HepG2 (cell line): Measurements from ENCODE around the gene VTI1B. TPM values are rescaled to one million over a fixed set of nuclear protein-coding genes. Genes with fewer than 3 reads are reported as not detected.

ENCODE experiments used
- BRF2 ChIP-seq: sonication (generic); formaldehyde crosslinking; IDR thresholded peaks from 2 replicates; pipeline ENCODE4 v1.8.1; 2022; ENCODE audit warnings: mild to moderate bottlenecking, missing genetic modification reagents
- EED ChIP-seq: sonication (generic); formaldehyde crosslinking; IDR thresholded peaks from 2 replicates; pipeline ENCODE4 v1.5.0; 2020; ENCODE audit warnings: mild to moderate bottlenecking, missing genetic modification reagents
- JUND ChIP-seq: sonication (generic); formaldehyde crosslinking; IDR thresholded peaks from 2 replicates; pipeline ENCODE4 v1.8.0; 2022; ENCODE audit warnings: mild to moderate bottlenecking, missing genetic modification reagents
- MAZ ChIP-seq, 2 experiments: sonication (generic) in 1 of 2; formaldehyde crosslinking in 1 of 2; IDR thresholded peaks; 2 replicates each; pipeline versions ENCODE4 v1.5.0 to v1.6.1; 2012 to 2020; ENCODE audit warnings: low read depth in 2 of 2, mild to moderate bottlenecking in 2 of 2, borderline replicate concordance in 1 of 2, improper control_type of control experiment in 1 of 2, low read length in 1 of 2, missing genetic modification reagents in 1 of 2, moderate library complexity in 1 of 2
- NFE2 ChIP-seq: sonication (generic); formaldehyde crosslinking; IDR thresholded peaks from 2 replicates; pipeline ENCODE4 v1.4.0; 2020; ENCODE audit warnings: missing genetic modification reagents
- PHB2 ChIP-seq: fragments of 450-650 bp; IDR thresholded peaks from 2 replicates; pipeline ENCODE4 v1.6.1; 2018; ENCODE audit not compliant: partially characterized antibody
- RARA ChIP-seq: IDR thresholded peaks from 2 replicates; pipeline ENCODE4 v1.6.1; 2016; ENCODE audit warnings: missing genetic modification reagents, missing compliant biosample characterization
- SMARCE1 ChIP-seq: fragments of 450-650 bp; IDR thresholded peaks from 2 replicates; pipeline ENCODE4 v1.6.1; 2017; ENCODE audit warnings: borderline replicate concordance
- TARDBP ChIP-seq: sonication (generic); formaldehyde crosslinking; IDR thresholded peaks from 2 replicates; pipeline ENCODE4 v1.8.0; 2022; ENCODE audit warnings: mild to moderate bottlenecking, missing genetic modification reagents
- TRIM22 ChIP-seq: fragments of 450-650 bp; IDR thresholded peaks from 2 replicates; pipeline ENCODE4 v1.6.1; 2017
- ZKSCAN5 ChIP-seq: sonication (generic); formaldehyde crosslinking; IDR thresholded peaks from 2 replicates; pipeline ENCODE4 v1.5.1; 2020; ENCODE audit warnings: mild to moderate bottlenecking, missing genetic modification reagents
- ZNF18 ChIP-seq: sonication (generic); formaldehyde crosslinking; IDR thresholded peaks from 2 replicates; pipeline ENCODE4 v1.8.0; 2022; ENCODE audit warnings: mild to moderate bottlenecking, missing genetic modification reagents; ENCODE audit not compliant: insufficient replicate concordance
- ZNF20 ChIP-seq: sonication (generic); formaldehyde crosslinking; IDR thresholded peaks from 2 replicates; pipeline ENCODE4 v1.4.0; 2020; ENCODE audit warnings: mild to moderate bottlenecking, moderate library complexity, missing genetic modification reagents
- ZNF362 ChIP-seq: sonication (generic); formaldehyde crosslinking; IDR thresholded peaks from 2 replicates; pipeline ENCODE4 v1.4.0; 2020; ENCODE audit warnings: missing genetic modification reagents, mild to moderate bottlenecking, borderline replicate concordance
- ZNF367 ChIP-seq: sonication (generic); formaldehyde crosslinking; IDR thresholded peaks from 2 replicates; pipeline ENCODE4 v1.4.0; 2020; ENCODE audit warnings: missing genetic modification reagents, borderline replicate concordance
- ZNF678 ChIP-seq: sonication (generic); formaldehyde crosslinking; IDR thresholded peaks from 2 replicates; pipeline ENCODE4 v1.4.0; 2020; ENCODE audit warnings: mild to moderate bottlenecking, missing genetic modification reagents
- polyA plus RNA-seq, 8 experiments: library from polyadenylated mRNA; depleted of rRNA in 3 of 8; stranded (reverse) in 7 of 8; unstranded in 1 of 8; fragments of >200 nt; fragmentation: Illumina TruSeq in 4 of 8; extraction: Trizol in 4 of 8; gene quantifications; 2 replicates each; pipeline versions ENCODE4 v1.2.1 to v1.2.3, GENCODE V29; 2011 to 2016; ENCODE audit warnings: low read depth in 4 of 8, missing spikeins in 1 of 8, mixed read lengths in 1 of 8; ENCODE audit not compliant: insufficient read depth in 1 of 8
- total RNA-seq, 5 experiments: library from RNA; depleted of rRNA; stranded (reverse); fragments of >200 nt; fragmentation: Illumina TruSeq; extraction: Trizol; gene quantifications; 2 replicates each; pipeline ENCODE4 v1.2.3, GENCODE V29; 2016; ENCODE audit warnings: low read depth in 1 of 5
- TF ChIP-seq, protein P1 (sequence below): IDR thresholded peaks from 2 replicates; pipeline ENCODE4 v1.6.1; 2018; ENCODE audit warnings: missing genetic modification reagents
- TF ChIP-seq, protein P2 (sequence below): sonication (generic); formaldehyde crosslinking; IDR thresholded peaks from 2 replicates; pipeline ENCODE4 v1.4.0; 2020; ENCODE audit warnings: mild to moderate bottlenecking, missing genetic modification reagents

The VTI1B gene
- total and polyA plus RNA-seq, 2 of the 13 experiments (the other 11 are each of a cell fraction or from before 2014, with no cell fraction given): 39.0 to 103 TPM

- TF ChIP-seq ZKSCAN5 (CRISPR knock-in tag) (no peak), JUND (CRISPR knock-in tag) (no peak), ZNF18 (no peak), ZNF367 (no peak), BRF2 (CRISPR knock-in tag) (no peak), PHB2 (no peak), RARA (CRISPR knock-in tag) (no peak; the same call in 1 of the 2 replicates), SMARCE1 (no peak), ZNF20 (CRISPR knock-in tag) (no peak), EED (CRISPR knock-in tag) (no peak), TRIM22 (no peak), ZNF678 (no peak), NFE2 (no peak), ZNF362 (CRISPR knock-in tag) (no peak), TARDBP (CRISPR knock-in tag) (no peak), MAZ (IDR thresholded peaks at IDR 0.05; ENCODE audit: borderline replicate concordance, low read depth, low read length) (no peak), MAZ (CRISPR knock-in tag; IDR thresholded peaks at IDR 0.05; ENCODE audit: low read depth) (no peak)
- TF ChIP-seq, protein P1, sequence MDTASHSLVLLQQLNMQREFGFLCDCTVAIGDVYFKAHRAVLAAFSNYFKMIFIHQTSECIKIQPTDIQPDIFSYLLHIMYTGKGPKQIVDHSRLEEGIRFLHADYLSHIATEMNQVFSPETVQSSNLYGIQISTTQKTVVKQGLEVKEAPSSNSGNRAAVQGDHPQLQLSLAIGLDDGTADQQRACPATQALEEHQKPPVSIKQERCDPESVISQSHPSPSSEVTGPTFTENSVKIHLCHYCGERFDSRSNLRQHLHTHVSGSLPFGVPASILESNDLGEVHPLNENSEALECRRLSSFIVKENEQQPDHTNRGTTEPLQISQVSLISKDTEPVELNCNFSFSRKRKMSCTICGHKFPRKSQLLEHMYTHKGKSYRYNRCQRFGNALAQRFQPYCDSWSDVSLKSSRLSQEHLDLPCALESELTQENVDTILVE (CRISPR knock-in tag): no peak
- TF ChIP-seq, protein P2, sequence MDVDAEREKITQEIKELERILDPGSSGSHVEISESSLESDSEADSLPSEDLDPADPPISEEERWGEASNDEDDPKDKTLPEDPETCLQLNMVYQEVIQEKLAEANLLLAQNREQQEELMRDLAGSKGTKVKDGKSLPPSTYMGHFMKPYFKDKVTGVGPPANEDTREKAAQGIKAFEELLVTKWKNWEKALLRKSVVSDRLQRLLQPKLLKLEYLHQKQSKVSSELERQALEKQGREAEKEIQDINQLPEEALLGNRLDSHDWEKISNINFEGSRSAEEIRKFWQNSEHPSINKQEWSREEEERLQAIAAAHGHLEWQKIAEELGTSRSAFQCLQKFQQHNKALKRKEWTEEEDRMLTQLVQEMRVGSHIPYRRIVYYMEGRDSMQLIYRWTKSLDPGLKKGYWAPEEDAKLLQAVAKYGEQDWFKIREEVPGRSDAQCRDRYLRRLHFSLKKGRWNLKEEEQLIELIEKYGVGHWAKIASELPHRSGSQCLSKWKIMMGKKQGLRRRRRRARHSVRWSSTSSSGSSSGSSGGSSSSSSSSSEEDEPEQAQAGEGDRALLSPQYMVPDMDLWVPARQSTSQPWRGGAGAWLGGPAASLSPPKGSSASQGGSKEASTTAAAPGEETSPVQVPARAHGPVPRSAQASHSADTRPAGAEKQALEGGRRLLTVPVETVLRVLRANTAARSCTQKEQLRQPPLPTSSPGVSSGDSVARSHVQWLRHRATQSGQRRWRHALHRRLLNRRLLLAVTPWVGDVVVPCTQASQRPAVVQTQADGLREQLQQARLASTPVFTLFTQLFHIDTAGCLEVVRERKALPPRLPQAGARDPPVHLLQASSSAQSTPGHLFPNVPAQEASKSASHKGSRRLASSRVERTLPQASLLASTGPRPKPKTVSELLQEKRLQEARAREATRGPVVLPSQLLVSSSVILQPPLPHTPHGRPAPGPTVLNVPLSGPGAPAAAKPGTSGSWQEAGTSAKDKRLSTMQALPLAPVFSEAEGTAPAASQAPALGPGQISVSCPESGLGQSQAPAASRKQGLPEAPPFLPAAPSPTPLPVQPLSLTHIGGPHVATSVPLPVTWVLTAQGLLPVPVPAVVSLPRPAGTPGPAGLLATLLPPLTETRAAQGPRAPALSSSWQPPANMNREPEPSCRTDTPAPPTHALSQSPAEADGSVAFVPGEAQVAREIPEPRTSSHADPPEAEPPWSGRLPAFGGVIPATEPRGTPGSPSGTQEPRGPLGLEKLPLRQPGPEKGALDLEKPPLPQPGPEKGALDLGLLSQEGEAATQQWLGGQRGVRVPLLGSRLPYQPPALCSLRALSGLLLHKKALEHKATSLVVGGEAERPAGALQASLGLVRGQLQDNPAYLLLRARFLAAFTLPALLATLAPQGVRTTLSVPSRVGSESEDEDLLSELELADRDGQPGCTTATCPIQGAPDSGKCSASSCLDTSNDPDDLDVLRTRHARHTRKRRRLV (CRISPR knock-in tag): peak; percentile 98
These were observed 21.0 kb upstream of the VTI1B start, which contains the start of gene RDH11 (continued) for GRCh38 chr14:67695394-67695949.
